GM21526 (cell line): ENCODE measurements around the gene ZNF628.

Experiments used
- ATAC-seq: cut with Tn5 transposase; IDR thresholded peaks from one replicate; pipeline ENCODE4 v1.9.1; 2021; ENCODE audit warnings: moderate library complexity; ENCODE audit not compliant: unreplicated experiment, low FRiP score

Gene ZNF628

DNA sequence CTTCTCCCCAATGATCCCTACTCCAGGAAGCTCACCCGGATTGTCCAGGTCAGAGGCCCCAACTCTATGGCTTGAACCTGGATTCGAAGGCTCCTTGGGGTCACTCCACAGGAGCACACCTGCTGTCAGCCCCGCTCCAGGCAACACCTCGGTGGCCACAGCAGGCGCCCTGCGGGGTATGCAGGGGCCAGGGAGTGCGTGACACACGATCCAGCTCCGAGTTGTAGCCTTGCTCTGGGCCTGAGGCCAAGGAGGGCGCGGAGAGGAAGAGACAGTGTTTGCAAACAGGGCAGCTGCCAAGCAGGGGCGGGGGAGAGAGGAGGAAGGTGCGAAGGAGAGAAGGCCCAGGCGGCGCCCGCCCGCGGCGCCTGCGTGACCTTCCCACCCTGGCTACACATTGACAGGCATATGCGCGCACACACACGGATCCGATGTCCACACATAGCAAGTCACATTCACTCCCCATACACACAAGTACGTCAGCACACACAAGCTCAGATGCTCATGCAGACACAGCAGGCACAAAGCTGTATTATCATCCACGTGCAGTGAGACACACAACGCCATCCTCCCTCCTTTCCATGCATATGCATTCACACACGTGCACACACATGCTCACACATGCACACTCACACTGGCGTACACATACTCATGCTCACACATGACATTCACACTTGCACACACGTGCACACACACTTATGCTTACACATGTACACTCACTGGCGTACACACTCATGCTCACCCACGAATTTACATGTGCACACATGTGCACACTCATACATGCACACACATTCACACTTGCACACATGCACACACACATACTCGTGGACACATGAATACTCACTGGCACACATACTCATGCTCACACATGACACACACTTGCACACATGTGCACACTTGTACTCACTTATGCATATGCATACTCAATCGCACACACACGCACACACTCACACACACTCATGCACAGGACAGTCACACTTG is 50.1 kb downstream of the ZNF628 start:
- ATAC-seq, result no peak

DNA sequence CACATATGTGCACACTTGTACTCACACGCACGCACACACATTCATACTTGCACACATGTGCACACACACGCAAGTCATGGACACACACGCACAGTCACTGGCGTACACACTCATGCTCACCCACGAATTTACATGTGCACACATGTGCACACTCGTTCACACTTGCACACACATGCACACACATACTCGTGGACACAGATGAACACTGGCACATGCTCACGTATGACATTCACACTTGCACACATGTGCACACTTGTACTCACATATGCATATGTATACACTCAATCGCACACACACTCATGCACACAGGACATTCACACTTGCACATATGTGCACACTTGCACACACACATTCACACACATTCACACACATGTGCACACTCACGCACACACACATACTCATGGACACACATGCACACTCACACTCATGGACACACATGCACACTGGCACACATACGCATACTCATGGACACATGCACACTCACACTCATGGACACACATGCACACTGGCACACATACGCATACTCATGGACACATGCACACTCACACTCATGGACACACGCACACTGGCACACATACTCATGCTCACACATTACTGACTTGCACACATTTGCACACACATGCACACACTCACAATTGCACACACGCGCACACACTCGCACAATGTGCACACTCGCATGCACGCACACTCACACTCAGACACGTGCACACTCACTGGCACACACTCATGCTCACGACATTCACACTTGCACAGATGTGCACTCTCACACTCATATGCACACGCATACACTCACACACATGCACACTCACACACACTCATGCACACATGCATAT is 51.0 kb downstream of the ZNF628 start:
- no peak for ATAC-seq

DNA sequence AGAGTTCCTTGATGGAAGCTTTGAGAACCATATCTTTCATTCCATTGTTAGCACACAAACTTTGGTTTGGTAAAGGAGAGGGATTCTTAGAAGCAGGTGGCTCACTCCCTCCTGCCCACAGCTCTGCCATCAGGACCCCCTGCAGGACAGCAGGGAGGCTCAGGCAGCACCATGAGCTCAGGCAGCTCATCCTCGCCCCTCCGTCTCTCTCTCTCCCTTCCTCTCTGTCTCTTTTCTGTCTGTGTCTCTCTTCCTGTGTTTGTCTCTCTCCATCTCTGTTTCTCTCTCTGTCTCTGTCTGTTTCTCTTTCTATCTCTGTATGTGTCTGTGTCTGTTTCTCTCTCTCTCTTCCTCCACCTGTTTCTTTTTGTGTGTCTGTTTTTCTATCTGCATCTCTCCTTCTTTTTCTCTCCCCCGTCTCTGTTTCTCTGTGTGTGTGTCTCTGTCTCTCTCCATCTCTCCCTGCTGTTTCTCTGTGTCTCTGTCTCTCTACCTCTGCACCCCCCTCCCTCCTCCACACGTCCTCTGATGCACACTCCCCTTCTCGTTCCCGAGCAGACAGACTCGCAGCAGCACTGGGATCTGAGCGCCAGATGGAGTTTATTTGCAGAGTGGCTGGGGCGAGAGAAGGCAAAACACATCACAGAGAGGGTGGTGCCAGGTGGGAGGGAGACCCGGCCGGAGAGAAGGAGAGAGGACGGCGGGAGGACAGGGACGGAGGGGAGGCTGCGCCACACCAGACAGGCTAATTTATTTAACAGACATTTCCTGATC is 51.8 kb downstream of the ZNF628 start:
- no peak for ATAC-seq

DNA sequence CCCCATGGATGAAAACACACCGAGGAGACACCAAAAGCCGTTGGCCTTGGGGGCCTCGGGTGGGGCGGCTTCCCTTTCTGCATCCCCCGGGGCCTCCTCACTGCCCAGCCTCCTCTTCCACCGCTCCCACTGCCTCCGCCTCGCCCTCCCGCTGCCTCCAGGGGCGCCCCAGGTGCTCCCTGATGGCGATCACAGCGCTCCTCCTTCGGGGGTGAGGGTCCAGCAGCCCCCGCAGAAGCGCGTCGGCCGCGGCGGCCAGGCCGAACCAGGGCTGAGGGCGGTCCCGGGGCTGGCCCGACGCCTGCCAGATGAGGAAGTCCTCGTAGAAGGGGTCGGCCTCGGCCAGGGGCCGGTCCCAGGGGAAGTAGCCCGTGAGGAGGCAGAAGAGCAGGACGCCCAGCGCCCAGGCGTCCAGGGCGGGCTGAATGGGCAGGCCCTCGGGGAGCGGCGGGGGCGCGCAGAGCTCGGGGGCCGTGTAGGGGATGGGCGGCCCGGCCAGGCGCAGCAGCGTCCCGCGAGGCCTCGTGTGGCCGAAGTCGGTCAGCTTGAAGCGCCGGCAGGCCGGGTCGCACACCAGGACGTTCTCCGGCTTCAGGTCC is 53.3 kb downstream of the ZNF628 start:
- no peak for ATAC-seq

DNA sequence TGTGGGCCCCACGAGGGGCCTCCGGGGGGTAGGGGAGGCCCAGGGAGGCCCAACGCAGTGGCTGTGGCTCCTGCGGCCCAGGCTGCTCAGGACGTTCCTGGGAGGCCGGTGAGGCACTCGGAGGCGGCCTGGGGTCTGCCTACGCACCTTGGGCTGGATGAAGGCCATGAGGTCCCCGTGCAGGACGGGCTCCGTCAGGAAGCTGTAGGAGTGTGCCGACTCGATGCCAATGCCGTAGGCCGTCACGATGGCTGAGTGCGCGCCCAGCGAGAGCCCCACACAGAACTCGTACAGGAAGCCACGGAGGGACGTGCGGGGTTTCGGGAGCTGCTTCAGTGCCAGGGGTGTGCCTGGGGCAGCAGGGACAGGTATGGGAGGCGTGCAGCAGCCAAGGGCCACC is 54.6 kb downstream of the ZNF628 start:
- no peak for ATAC-seq
